ENCODE results near the gene KRT15.

Gene KRT15

DNA sequence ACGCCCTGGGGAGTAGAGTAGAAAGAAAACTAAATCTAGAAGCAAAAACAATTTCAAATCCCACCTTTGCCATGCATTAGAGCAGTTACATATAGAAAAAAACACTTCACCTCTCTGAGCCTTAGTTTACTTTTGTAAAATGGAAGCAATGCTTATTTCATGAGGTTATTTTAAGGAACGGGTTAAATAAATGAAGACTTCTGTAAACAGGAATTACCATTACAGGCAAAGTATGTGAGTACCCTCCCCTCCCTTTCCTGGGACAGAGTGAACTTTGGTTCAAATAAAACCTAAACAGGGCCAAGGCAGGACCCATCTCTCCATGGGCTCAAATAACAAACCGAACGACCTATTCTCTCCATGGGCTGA, 4.5 kb upstream of the KRT15 start:
- DNase-seq: no peak

DNA sequence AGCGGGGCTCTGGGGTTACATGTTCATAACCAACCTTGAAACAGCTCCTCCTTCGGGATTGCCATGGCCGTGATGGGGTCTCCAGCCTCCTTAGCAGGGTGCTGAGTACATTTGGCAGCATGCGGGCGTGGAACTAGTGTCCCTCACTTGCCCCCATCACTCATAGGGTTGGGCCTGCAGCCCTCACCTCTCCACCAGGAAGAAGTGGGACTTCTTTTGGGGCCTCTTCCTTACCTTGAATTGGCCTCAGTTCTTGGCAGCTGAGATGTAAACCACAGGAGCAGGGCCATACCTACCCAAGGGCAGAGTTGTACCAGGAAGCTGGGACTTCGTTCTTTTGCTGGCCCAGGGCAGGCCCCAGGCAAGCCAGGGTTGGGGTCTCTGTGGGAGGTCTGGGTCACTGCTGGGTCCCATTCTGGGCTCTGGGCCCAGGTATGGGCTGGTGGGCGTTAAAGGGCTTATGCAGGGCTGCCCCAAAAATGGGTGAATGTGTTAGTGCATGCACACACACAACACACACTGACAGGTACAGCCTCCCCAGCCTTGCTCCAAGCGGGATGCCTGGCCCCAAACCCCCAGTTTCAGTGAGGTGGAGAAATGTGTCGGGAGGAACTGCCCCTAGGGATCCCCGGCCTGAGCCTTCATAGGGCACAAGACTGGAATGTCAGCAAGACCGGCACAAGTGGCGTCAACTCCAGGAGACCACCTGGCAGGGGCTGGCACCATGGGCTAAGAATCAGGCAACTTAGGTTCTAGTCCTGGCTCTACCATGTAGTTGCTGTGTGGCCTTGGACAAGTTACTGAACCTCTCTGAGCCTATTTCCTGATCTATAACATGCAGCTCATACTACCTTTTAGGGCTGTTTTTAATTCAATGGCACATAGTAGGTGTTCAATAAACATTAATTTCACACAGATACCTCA, 3.9 kb upstream of the KRT15 start:
- no peak for DNase-seq

- DNase-seq: no peak
Measured at GRCh38 chr17:41521574-41522261, 3.0 kb upstream of the KRT15 start.

DNA sequence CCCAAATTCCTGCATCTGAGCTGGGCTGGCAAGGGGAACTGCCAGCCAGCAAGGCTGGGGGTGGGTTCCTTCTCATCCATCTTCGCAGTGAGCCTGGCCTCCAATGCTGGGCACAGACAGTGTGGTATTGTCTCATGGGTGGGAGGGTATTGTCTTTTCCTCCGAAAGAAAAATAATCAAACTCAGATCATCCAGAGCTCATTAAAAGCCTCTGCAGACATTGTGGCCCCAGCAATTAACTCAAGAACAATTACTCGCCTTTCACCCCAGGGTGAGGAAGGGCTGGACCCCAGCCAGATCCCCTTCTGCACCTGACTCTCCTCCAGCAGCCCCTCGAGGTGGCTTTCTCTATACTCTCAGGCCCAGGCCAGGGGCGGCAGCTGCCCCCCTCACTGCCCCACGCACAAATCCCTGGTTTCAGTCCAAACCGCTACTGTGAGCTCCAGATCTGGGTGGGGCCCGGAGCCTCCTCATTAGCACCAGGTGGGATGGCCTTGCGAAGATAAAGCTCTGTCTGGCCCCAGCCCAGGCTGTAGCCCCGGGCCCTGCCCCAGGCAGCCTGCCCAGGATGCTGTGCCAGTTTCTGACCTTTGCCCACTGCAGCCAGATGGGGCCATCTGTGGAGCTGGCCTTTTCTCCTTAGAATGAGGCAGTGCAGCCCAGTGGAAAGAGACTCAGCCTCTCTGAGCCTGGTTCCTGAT, 2.3 kb upstream of the KRT15 start:
- DNase-seq: no peak

GRCh38 chr17:41519501-41520224, 973 bp upstream of the KRT15 start:
- DNase-seq: no peak

DNA sequence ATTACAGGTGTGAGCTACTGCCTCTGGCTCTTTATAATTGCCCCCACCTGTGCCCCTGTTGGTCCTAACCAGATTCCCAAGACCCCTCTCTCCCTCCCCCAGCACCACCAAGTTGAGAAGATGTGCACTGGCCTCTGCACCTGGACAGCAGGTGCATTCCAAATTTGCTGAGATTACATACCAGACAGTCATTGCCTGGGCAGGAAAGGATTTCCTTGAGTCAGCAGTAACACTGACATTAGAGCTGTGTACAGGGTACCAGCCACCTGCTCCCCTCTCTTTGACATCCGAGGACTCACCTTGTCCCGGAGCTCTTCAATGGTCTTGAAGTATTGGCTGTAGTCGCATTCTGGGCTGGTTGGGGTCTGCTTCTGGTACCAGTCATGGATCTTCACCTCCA, 659 bp downstream of the KRT15 start:
- no peak for DNase-seq

DNA sequence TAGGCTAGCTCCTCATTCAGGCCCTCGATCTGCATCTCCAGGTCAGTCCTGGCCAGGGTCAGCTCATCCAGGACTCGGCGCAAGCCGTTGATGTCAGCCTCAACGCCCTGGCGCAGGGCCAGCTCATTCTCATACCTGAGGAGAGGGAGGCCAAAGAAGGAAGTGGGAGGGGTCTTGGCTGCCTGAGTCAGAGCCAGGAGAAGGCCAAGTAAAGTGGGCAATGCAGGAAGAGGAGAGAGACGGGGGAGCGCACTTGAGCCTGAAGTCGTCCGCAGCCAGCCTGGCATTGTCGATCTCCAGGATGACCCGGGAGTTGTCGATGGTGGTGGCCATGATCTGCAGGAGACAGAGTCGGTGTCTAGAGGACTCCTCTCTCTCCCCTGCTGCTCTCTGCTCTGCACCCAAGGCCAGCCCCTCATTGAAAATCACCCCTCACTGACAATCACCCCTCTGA, 1.8 kb downstream of the KRT15 start:
- no peak for DNase-seq

DNA sequence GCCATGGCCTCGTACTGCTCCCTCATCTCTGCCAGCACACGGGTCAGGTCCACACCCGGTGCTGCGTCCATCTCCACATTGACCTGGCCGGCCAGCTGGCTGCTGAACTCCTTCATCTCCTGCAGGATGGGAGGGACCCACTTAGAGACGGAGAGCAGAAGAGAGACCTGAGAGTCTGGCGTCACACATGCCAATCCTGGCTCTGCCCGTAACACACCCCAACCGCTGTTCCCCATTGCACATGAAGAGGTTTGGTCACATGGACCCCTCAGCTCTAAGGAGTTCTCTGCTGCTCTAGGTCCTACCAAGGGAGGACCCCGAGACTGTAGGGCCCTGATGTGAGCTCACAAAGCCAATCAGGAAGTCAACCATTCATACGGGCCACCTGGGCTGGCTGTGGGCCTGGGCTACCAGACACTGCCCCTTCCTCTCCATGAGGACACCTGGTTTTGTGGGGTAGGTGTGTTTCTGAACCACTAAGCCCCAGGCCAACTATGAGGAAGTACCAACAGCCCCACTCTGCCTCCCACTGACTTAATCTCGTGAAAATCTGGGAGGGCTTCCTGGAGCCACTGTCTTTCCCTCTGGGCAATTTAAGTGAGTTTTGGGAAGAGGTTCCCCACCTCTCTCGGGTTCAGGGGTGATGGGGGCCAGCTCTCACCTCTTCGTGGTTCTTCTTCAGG, 2.4 kb downstream of the KRT15 start:
- DNase-seq: no peak

DNA sequence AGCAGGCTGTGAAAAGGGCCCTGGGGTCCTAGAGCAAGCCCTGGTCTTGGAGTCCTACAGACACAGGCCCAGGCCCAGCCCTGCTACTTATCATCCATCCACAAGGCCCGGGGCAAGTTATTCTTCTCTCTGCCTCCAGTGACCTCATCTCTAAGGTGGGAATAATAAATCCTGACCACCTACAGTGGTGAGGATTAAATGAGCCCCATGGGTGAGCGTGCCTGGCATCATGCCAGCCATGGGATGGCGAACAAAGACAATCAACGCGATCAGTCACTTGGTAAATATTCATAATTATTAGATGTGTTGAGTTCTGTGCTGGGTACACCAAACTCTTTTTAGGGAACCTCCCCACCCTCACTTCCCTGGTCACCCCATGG, 5.5 kb downstream of the KRT15 start:
- no peak for DNase-seq

- DNase-seq: no peak
Measured at GRCh38 chr17:41512546-41513167, 6.0 kb downstream of the KRT15 start.

DNA sequence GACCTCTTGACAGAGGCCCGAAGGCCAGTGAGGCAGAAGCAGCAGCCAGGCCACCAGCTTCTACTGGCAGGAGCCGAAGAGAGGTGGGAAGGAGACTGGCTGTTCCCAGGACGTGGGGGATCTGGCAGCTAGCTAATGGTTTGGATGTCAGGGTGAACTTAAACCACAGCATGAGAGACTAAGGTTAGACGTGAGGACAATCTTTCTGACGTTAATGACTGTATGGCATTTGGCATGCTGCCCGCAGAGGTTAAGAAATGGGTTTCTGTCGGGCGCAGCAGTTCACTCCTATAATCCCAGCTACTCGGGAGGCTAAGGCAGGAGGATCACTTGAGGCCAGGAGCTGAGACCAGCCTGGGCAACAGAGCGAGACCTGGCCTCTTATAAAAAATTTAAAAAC, 7.0 kb downstream of the KRT15 start:
- DNase-seq: no peak

DNA sequence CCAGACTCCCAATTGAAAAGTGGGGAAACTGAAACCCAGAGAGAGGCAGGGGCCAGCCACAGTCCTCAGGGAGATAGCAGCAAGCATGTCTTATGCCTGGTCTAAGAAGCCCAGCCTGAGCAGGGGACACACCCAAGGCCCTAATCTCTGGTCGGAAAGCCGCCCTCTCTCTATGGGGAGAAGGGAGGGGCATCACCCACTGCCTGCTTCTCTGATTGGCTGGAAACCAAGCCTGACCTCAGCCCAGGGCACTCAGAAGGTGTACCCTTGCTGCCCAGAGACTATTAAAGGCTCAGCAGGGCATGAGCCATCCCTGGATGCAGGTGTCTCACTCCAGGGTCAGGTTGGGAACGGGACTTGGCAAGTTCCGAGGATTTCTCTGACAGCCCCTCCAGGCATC, 7.6 kb downstream of the KRT15 start:
- no peak for DNase-seq

DNA sequence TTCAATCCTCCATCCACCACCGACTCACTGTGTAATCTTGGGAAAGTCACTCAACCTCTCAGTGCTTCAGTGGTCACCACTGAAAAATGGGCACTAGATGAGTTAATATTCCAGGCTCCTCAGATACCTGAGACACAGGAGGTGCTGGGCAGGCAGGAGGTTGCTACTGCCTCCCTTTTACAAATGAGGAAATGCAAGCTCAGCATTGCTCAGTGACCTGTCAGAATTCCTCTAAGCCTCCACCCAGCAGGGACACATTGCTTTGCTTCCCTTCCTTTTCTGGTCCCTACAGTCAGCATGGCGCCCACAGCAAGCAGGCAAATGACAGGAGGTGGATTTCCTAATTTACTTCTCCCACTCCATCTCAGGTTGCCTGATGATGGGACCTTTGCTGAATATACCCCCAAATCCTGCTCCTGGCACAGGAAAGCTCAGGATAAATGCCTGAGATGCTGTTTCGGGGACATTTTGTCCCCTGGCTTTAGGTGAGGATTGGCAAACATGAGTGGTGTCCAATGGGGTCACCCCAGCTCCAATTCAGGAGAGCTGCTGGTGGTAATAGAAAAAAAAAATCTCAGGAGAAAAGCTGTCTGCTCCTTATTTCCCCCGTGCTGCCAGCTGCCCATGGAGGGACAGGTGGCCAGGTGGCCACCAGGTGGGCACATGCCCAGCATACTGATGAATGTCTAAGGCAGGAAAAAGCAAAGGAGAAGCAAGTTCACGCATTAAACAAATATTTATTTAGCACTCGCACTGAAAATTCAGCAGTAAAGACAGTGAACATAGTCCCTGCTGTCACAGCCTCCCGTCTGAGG, 8.2 kb downstream of the KRT15 start:
- no peak for DNase-seq

GRCh38 chr17:41507315-41507880, 11.3 kb downstream of the KRT15 start:
- DNase-seq: no peak

- DNase-seq: no peak
Measured at GRCh38 chr17:41505809-41506767, 12.6 kb downstream of the KRT15 start.

- DNase-seq: no peak
Measured at GRCh38 chr17:41505007-41505808, 13.5 kb downstream of the KRT15 start, which contains the start of gene KRT13. Gene KRT13 (minus strand): TSS chr17:41505612. CDS start chr17:41505550, 62 bp downstream.

DNA sequence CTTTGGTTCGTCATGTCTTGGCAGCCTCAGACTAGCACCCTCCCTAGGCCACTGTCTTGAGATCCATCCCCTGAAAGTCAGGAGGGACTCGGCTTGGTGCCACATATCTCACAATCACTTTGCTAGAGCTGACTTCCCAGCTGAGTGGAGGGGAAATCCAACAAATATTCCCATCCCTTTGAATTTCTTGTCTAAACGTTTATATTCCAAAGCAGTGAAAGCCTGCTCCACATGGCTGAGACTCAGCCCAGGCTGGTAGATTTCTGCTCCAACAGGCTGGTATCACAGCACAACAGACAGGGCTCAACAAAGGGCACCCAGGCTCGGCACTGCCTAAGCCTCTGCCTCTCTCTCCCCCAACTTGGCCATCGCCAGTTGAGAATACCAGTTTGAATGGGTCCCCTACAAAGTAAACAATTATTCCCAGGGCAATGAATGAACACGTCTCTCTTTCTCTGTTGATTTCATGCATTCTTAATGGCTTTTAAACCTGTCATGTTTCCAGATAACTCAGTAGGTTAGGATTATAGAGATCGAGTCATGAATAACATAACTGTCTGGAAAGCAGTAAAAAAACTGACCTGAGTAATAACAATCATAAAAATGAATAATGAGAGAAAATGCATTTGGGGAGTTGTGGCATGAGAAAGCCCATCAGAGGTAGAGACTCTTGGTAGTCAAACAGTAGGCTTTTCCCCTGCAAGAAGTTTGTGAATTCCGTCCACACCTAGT, 14.3 kb downstream of the KRT15 start:
- no peak for DNase-seq

DNA sequence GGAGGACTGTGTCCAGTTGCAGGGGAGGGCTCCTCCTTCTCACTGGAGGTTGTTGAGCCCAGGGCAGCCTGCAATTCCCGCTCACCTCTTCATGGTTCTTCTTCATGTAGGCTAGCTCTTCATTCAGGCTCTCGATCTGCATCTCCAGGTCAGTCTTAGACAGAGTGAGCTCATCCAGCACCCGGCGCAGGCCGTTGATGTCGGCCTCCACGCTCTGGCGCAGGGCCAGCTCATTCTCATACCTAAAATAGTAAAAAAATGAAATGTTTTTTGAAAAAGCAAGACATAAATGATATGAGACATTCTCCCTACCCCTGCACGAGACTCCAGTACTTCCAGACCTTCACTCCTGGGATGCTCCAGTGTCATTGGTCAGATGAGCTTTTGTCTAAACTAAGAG, 15.5 kb downstream of the KRT15 start:
- DNase-seq: no peak

Data from CD4-positive, alpha-beta T cell treated with Interferon alpha-2 for 1 hour (primary cell).